Loucy (cell line): Measurements from ENCODE around the gene C11orf68.

Source experiments
- CTCF ChIP-seq: fragments of 200-600 bp; sonication (generic); conservative IDR thresholded peaks from 2 replicates; pipeline ENCODE4 v1.5.1; 2014; ENCODE audit warnings: mild to moderate bottlenecking, antibody characterized with exemption, low read length
- EZH2phosphoT487 ChIP-seq: fragments of 200-600 bp; IDR thresholded peaks from 2 replicates; pipeline ENCODE4 v1.6.1; 2018; ENCODE audit warnings: antibody characterized with exemption, mild to moderate bottlenecking, moderate library complexity, borderline replicate concordance

GRCh38 chr11:65962141-65962564 lies 43.3 kb upstream of the C11orf68 start:
- TF ChIP-seq CTCF = no peak
- TF ChIP-seq EZH2phosphoT487 = no peak
